Hematopoietic multipotent progenitor cell treated with erythropoietin and hydrocortisone succinate and interleukin-3 and kit ligand, for 4 days (in vitro differentiated cells): ENCODE results near the gene PTPN14.

Source experiments
- DNase-seq: peaks from one replicate; pipeline ENCODE4 v3.0.0-alpha.2; 2015

Gene PTPN14

DNA sequence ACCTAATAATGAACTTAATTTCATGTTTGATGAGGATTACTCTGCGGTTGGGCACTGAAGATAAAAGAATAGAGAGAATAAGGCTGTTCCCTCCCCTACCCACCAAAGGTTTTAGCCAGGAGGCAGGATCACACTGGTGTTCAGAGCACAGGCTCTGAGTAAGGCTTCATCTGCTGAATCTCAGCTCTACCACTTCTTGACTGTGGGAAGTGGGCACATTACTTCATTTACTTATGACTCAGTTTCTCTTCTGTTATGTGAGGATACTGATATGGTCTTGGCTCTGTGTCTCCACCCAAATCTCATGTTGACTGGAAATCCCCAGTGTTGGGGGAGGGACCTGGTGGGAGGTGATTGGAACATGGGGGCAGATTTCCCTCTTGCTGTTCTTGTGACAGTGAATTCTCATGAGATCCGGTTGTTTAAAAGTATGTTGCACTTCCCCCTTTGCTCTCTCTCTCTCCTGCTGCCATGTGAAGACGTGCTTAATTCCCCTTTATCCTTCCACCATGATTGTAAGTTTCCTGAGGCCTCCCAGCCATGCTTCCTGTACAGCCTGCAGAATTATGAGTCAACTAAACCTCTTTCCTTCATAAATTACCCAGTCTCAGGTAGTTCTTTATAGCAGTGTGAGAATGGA lies 190.8 kb downstream of the PTPN14 start:
- DNase-seq, result no peak

DNA sequence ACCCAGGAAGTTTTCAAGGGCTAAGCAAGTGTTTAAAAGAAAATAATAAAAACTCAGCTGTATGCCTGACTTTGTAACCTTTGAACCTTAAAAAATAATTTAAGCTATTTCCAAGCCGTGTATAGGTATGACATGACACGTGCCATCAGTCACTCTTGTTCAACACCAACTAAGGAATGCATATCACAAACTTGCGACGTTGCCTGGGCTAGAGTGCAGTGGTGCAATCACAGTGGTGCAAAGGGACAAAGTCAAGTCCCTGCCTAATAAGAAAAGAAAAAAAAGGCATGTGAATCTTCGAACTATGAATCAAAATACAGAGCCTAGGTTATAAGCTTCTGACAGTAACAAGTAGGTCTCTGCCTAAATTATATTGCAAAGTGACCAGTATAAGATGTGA lies 191.3 kb downstream of the PTPN14 start:
- DNase-seq, result no peak

DNA sequence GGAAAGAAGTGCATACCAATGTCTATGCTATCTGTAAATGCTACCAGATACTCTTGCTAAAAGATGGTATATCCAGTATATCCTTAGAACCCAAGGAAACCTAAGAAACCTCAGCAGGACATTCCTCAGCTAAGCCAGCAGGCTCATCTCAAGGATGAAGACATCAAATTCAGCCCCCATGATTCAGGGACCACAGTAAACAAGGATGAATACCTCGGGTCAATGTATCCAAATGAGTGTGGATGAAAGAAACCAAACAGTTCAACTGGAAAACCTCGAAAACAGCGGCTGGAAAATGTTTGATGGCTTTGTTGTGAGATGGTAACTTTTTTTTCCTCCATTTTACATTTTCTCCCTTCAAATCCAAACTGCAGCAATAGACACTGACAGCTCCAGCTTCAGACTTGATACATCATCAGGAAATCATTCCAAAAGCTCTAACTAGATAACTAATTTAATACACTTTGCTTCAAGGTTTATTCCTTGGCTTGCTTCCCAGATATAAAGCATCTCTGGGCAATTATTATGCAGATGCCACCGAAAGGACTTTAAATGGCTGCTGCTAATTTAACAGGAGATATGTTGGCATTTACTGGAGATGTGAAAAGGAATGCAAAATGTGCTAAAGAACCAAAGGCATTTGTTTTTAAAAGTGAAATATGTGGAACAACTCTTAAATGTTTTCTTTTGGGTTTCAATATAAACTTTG lies 196.8 kb downstream of the PTPN14 start:
- DNase-seq, result no peak

DNA sequence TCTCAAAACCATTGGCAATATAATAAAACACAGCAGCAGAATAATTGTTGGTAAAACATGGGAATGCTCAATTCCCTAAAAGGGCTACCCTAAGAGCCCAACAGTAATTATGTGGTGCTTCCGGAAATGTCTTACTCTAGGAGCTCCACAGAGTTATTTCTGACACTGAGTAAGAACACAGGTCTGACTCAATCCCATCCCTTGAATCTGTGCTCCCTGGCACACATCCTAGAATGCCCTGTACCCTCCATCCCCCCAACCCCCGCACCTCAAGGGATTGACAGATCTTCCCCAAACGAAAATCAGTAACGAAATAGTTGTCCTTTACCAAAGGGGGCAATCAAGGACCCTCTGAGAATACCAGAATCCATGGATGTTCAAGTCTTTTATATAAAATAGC lies 198.6 kb downstream of the PTPN14 start:
- no peak for DNase-seq

DNA sequence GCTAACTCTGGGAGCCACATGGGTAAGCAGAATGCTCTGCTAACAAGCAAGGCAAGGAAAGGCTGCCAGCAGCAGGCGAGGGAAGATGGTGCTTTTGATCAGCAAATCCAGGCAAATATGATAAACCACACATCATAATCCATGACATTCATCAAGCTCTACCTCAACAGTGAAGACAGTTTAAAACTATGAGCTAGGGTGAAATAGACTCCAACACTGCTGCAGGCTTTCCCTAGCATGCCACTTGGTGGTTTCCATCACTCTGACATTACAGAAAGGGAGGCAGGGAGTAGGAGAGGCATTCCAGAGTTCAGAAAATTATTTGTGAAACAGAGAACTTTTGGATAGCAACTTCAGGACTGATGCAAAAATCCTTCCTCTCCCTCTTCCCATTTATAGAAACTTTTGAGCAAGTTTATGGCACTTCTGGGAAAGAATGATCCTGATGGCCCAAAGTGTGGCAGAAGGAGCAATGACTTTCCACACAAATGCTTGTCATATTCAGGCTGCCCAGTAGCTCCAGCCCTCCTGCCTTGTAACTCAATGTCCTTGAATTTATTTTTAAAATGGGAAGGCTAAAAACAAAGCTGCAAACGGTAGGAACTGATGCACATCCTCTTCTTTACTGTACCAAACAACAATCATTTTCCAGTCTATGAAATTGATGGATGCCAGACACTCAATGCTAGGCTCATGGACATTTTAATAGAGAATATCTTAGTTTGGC lies 199.7 kb downstream of the PTPN14 start:
- DNase-seq, result no peak

DNA sequence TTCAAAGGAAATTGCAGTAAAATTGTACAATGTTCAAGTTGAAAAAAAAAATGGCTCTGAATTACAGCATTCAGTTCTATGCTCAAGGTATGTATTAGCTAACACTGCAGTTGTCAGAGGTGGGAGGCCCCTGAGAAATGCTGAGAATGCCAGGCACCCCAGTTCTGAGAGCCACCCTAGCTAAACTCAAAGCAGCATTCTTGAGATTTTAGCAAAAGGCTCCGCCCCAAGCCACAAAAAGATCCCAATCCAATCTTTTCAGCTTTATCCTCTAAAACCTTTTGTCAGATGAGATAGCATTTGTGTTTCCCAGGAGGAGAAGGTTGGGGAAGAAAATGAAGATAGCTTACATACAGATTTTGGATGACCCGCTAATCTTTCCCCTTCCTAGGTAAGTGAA lies 201.6 kb downstream of the PTPN14 start:
- DNase-seq, result no peak

DNA sequence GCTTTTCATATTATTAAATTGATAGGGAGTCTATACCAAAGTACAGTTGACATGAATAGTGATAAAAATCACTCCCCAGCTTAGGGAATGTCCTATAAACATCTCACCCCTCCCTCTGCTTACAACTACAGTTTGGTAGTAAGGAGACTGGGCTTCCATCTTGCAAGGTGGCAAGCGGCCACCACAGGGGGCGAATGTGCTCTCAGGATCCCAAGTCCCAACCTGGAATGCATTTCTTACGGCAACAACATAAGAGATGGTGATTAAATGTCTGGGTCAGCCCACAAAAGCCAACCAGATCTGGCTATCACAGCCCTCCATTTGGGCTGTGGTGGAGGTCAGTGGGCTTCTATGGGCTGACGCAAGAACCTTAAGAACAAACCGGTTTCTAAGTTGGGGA lies 202.4 kb downstream of the PTPN14 start:
- no peak for DNase-seq

DNA sequence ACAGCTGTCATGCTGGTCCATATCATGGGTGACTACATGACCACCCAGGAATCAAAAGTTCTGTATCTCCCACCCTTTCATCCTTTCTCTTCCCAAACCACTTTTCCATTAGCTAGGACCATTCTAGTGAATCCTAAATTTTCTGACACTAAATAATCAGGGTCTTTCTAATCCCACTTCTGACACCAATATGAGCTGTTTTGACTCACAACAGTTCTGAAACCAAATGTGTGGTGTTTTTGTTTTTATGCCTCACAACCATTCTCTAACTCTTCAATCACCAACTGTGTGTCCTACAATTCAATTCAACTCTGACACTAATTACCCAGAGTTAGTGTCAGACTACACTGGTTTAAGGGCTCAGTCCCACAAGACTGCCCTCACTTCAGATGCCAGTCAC lies 206.5 kb downstream of the PTPN14 start:
- no peak for DNase-seq

DNA sequence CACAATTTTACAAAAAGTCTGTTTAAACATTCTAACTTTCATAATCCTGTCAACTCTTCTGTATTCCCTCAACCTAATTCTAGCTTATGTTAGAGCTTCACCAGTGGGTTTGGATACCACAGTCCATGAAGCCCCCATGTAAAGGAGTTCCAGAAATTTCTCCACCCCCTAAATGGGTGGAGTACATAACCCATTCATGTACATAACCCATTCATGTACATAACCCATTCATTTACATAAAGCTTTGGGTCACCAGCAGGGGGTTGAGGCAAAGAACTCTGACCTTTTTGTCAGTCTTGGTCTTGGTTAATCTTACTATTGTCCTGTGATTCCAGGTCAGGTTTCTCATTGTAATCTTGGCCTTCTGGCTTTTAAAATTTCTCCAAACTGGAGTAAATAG lies 208.9 kb downstream of the PTPN14 start:
- DNase-seq, result no peak

DNA sequence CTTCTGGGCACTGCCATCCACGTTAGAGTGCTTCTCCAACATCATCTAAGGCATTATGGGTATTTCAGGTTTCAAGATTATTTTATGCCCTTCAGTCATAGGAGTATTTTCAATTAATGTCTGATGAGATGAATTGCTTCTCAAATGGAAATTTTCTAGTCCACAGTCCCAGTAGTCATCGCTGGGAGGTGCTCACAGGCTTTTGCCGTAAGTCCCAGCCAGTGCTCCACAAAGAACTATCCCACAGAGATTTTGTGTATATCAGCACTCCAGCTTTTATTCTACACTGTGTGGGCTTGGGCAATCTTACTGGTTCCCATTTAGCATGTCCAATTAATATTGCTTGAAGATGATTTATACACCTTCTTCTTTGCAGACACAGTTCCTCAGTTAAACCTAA lies 209.5 kb downstream of the PTPN14 start:
- no peak for DNase-seq

DNA sequence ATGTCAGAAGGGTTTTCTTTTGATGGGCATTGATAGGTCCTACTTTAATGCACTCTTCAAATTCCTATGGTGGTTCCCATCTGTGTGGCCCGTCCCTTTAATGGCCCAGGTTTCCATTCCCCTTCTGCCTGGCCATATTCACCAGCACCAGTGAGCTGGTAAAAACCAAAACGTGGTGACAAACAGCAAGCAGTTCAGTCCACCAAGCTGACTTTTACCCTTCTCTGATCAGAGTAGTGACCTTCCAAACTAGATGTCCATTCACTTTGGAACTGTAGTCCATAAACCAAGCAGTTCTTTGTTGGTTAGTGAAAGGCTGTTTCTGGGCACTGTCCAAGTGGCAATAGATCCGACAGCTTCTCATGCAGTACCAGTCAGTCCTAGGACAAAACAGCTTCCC lies 209.9 kb downstream of the PTPN14 start:
- no peak for DNase-seq

DNA sequence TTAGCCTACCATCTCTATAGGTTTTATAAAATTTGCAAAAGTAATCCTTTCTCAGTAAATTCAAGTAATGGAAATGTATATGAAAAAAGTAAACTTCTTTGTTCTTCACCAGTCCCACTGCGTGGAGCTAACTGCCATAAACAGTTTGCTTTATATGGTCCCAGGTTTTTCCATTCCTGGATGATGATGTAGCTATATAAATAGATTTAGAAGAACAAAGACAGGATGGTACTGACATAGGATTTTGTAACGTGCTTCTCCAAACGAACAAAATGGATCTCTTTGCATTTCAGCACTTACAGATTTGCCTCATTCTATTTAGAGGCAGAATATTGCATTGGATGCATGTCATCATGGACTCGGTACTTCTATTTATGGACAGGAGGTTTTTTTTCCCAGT lies 213.2 kb downstream of the PTPN14 start:
- no peak for DNase-seq

DNA sequence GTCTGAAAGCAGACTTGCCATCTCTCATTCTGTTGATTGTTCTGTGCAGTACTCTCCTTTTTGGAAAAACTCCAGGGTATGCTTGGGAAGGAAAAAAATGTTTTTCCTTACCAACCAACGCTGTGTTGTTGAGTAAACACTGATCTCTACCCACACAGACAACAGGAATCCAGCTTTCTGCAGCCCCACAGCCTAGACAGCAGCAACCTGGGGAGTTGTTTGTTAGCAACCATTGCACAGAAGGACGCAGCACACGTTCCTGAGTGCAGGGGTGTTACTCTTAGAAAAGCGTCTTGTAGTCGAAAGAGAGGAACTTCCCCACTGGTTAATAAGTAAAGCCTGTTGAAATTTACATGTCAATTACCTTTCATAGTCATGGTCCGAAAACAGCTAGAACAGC lies 213.9 kb downstream of the PTPN14 start:
- DNase-seq, result no peak

DNA sequence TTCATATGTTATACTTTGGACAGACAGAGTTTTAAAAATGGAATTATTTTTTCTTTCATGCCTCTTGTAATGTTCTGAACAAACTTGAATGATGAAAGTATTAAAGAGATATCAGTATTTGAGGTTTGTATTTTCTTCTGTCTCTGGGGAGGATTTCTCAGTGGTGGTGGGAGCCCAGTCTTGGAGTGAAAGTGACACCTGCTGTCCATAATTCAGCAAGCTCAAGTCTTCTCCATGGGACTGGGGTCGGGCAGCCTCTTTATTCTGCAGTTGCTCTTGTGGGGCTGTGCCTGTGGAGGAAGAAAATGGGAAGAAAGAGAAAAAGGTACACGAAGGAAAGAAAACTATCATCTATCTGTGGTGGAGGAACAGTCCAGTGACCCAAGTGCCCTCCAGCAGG lies 214.4 kb downstream of the PTPN14 start:
- DNase-seq, result no peak

DNA sequence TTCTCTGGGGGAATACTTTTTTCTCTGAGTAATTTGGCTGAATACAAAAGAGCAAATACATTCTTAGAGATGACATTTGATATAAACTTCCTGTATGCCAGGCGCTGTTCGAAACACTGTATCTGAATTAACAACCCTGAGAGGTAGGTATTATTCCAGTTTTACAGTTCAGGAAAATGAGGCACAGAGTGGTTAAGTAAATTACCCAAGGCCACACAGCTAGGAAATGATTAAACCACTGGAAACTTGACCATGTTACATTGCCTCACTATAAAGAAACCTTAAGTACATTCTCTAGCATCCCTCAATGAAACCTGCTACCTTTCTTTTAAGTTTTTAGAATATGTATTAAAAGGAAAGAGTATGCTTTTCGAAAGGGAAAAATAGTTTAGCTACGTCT lies 215.8 kb downstream of the PTPN14 start:
- no peak for DNase-seq

DNA sequence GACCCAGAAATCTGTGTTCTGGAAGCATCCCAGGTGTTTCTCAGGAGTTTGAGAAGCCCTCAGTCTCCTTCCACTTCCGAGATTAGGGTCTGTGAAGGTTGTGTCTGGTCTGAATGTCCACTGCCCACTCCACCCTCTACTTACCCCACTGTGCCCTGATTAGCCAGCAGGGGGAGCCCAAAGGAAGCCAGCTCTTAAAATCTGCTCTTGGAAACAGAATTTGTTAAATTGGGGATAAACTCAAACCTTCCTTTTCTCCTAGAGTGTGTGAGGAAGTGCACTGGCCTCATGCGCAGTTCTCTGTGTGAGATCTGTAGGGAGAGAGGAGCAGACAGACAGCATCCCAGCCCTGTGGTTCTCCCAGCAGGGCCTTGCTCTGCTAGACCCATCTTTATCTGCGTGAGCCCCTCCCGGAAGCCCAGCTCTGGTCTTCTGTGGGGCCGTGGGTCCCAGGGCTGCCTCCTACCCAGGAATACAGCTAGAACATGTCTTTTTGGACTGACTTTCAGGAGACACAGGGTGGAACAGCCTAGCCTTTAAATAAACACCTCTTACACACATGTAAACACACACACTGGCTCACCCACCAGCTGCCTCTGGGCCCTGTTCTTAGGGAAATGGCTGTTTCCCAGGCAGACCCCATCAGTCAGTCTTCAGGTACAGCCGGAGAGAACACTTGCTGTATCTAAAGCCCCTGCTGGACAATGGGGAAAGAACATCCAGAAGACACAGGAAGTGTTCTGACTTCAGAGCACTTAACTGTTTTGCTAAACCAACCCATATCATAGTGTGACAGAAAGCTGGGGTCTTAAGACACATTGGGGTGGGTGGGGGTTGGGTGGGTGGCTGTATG lies 218.2 kb downstream of the PTPN14 start:
- DNase-seq, result peak; percentile 64

DNA sequence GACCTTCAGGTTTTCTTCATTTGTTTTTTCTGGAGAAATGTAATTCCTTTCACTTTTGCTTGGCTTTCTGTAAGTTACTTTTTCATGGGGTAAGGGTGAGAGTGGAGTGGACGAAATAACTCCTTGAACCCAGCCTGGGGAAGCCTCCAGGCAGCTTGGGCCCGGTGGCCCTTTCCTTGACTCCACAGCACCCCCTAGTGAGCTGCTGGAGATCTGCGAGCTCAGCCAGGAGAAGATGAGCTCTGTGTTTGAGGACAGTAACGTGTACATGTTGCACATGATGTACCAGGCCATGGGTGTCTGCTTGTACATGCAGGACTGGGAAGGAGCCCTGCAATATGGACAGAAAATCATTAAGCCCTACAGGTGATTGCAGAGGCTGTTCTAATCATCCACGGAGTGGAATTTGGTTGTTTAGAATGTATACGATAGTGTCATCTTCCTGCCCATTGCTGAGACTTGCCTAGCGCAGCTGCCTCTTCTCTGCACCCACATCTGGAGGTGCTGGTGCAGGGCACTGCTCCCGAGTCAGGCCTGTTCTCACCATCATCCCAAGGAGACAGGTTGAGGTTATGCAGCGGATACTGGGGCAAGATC lies 219.5 kb downstream of the PTPN14 start:
- DNase-seq, result peak; percentile 77

DNA sequence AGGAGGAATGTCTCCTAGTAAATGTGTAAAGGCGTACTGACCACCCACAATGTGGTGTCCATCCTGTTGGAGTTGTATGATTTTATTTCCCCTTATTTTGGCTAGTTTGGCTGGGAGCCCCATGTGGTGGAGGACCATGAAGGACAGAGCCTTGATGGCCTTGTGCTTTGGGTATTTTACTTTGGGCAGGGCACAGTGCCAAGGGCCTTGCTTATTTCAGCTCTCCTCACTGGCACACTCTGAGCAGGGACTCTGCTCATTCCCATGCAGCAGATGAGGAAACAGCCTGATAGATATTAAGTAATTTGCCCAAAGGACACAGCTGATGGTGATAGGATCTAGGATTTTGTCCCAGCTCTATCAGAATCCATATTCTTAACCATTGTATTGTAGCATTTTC lies 220.2 kb downstream of the PTPN14 start:
- DNase-seq, result no peak

DNA sequence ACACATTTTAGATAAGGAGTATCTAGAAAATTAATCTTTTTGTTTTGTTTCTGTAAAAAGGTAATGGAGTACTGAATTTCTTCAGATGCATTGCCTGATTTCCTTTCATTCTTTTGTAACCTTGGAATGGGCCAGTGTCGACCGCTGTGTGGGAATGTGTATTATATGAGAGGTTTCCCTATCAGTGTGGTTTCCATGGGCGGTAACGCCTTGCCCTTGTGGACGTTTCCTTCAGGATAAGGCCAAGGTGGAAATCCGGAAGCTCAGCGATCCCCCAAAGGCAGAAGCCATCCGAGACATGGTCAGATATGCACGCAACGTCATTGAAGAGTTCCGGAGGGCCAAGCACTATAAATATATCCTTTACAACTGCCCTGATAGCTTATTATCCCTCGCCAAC lies 220.7 kb downstream of the PTPN14 start:
- DNase-seq, result no peak

DNA sequence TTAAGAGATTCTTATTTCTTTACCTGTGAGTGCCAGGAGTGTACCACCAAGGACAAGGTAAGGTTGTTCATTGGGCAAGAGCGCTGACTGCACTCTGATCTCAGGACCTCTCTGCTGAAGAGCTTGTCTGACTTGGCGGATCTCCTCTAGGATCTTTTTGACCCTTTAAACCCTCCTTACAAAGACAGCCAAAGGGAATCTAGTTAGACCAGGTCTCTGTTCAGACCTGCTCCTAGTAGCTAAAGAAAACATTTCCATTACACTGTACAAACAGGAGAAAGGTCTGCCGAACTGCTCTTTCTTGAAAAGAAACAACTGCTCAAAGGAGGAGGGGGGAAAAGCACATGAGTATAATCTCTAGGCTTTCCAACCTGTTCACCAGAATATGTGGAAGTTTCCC lies 221.2 kb downstream of the PTPN14 start:
- DNase-seq, result no peak

DNA sequence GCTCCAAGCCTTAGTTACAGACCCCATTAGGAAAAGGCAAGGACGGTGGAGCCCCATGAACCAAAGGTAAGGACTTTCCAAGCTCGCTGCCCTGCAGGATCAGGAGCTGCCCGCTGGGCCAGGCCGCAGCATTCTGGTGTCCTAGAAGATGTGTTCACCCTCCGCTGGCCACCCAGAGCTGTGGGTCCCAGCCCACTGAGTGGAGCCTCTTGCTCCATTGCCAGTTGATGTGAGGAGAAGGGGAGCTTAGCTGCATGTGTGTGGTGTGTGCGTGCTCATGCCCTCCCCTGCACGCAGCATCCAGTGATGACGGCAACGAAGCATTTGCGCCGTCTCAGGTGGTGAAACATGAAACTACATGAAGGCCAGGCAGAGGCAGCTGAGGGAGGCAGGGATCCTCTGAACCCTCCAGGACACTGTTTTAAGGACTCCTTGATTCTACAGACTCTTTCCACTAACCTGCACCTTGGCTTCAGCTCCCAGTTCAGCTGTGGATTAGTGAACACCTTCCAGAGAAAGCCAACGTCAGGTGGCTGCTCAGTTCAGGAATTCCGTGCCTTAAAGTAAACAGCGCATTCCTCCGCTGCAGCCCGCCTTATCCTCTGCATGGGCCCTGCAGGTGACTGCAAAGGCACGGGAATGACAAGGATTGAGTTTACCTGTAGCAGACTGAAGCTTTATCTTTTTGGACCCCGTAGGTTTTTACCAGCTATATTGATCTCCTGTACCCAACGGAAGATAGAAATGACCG lies 221.8 kb downstream of the PTPN14 start:
- DNase-seq, result no peak

DNA sequence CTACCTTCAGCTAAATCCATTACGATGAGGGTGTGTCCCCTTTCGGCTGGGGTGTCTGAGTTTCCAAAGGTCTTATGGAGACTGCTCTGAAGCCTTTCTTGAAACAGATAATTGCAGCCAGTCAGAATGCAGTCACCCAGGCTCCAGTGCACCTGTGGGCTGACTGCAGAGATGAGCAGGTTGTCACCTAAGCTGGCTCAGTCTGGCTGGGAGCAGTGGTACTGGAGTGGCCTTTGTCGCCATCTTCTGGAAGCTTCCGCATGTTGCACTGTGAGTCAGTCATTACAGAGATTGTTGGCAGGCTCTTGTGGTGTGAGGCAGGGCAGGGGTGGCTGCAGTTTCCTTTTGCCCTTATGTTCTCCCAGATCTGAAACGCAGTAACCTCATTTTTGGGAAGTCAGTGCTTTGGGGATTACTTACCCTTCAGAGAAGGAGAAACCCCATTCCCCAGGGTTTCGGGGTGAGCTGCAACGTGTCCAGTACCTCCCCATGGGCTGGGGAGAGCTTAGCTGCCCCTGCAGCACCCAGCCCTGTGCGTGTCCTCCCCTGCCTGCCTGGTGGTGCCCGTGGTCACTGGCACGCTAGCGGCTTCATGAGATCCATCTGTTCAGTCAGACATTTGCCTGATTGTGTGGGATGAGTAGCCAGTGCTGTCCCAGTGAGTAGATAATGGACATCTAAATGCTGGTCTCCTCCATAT lies 222.5 kb downstream of the PTPN14 start:
- DNase-seq, result peak; percentile 84
